Measurements from ENCODE around the gene EXT2.

EXT2 gene

DNA sequence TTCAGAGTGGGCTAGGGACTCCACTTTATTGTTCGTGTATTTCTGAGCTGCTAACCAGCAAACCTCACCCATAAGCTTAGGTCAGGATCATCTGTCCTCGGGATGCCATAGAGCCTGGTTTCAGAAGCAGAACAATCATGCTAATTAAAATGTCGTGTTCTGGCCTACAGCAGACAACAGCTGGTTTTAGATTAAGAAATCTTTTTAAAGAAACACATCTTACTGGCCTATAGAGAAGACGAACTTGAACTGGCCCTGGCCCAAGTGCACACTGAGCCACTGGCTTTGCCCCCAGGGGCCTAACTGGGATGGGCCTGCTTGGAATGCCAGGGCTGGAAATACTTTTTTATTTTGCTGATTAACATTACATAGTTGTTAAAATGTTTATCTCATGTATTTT, 151.2 kb downstream of the EXT2 start:
- H3K27me3 ChIP-seq (ENCODE audit: insufficient read depth, poor library complexity, severe bottlenecking) = no peaks in the 10 kb centered on the region
- DNase-seq (ENCODE audit: low read depth in 1 of 2, low spot score in 1 of 2) = no peak
- no peak overlapping the region for H3K4me3 ChIP-seq (replicated peaks; ENCODE audit: insufficient read depth, low read length)
- no peak overlapping the region for H3K27ac ChIP-seq (replicated peaks)
- TF ChIP-seq POLR2AphosphoS5 (IDR thresholded peaks at IDR 0.05; ENCODE audit: low read depth) = no peak

DNA sequence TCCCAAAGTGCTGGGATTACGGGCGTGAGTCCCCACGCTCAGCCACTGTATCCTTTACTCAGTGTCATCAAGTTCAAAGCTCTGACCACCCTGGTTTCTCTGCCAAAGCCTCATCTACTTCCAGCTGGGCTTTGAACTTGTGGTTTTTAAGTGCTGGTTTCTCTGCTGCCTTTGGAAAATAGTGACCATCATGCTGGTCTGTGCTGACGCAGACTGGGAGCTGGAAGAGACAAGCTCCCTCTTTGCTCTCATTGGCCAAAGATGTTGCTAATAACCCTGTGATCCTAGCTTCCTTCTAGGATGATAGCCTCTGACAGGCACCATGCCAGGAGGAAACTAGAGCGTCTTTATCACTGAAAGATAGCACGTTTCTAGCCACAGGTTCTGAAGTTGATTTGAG, 152.0 kb downstream of the EXT2 start:
- Histone ChIP-seq H3K27ac (replicated peaks) (no peak overlapping the region), H3K4me3 (replicated peaks; ENCODE audit: insufficient read depth, low read length) (no peak overlapping the region), H3K27me3 (ENCODE audit: insufficient read depth, poor library complexity, severe bottlenecking) (no peaks in the 10 kb centered on the region)
- TF ChIP-seq, protein P1, sequence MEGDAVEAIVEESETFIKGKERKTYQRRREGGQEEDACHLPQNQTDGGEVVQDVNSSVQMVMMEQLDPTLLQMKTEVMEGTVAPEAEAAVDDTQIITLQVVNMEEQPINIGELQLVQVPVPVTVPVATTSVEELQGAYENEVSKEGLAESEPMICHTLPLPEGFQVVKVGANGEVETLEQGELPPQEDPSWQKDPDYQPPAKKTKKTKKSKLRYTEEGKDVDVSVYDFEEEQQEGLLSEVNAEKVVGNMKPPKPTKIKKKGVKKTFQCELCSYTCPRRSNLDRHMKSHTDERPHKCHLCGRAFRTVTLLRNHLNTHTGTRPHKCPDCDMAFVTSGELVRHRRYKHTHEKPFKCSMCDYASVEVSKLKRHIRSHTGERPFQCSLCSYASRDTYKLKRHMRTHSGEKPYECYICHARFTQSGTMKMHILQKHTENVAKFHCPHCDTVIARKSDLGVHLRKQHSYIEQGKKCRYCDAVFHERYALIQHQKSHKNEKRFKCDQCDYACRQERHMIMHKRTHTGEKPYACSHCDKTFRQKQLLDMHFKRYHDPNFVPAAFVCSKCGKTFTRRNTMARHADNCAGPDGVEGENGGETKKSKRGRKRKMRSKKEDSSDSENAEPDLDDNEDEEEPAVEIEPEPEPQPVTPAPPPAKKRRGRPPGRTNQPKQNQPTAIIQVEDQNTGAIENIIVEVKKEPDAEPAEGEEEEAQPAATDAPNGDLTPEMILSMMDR (IDR thresholded peaks at IDR 0.05; ENCODE audit: insufficient read depth, low read length) = no peak
- no peak for TF ChIP-seq SPI1 (IDR thresholded peaks at IDR 0.05; ENCODE audit: borderline replicate concordance, low read depth)
- TF ChIP-seq POLR2AphosphoS5 (IDR thresholded peaks at IDR 0.05; ENCODE audit: low read depth) = no peak
- no peak for TF ChIP-seq GABPA (IDR thresholded peaks at IDR 0.05; ENCODE audit: low read depth)
- TF ChIP-seq, protein P2, sequence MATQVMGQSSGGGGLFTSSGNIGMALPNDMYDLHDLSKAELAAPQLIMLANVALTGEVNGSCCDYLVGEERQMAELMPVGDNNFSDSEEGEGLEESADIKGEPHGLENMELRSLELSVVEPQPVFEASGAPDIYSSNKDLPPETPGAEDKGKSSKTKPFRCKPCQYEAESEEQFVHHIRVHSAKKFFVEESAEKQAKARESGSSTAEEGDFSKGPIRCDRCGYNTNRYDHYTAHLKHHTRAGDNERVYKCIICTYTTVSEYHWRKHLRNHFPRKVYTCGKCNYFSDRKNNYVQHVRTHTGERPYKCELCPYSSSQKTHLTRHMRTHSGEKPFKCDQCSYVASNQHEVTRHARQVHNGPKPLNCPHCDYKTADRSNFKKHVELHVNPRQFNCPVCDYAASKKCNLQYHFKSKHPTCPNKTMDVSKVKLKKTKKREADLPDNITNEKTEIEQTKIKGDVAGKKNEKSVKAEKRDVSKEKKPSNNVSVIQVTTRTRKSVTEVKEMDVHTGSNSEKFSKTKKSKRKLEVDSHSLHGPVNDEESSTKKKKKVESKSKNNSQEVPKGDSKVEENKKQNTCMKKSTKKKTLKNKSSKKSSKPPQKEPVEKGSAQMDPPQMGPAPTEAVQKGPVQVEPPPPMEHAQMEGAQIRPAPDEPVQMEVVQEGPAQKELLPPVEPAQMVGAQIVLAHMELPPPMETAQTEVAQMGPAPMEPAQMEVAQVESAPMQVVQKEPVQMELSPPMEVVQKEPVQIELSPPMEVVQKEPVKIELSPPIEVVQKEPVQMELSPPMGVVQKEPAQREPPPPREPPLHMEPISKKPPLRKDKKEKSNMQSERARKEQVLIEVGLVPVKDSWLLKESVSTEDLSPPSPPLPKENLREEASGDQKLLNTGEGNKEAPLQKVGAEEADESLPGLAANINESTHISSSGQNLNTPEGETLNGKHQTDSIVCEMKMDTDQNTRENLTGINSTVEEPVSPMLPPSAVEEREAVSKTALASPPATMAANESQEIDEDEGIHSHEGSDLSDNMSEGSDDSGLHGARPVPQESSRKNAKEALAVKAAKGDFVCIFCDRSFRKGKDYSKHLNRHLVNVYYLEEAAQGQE (IDR thresholded peaks at IDR 0.05; ENCODE audit: insufficient replicate concordance, low read depth) = no peak
- no peak for DNase-seq (ENCODE audit: low read depth in 1 of 2, low spot score in 1 of 2)

DNA sequence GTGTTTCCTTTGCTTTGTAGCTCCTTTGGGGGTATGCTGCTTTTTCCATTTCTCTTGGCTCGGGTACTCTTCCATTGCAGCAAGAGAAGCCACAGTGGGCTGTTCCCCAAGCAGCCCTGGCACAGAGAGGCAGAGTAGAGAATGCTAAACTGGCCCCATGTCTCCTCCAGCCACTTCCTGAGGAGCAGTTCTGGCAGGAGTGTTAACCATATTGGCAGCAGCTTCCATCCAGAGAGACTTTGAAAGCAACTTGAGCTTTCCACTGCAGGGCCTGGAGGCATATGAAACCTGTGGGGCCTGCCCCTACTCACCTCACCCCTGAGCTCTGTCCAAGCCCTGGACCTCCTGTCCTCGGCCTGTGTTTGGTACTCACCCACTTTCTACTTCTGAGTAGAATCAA, 152.6 kb downstream of the EXT2 start:
- no peak overlapping the region for H3K27ac ChIP-seq (replicated peaks)
- H3K27me3 ChIP-seq (ENCODE audit: insufficient read depth, poor library complexity, severe bottlenecking) = no peaks in the 10 kb centered on the region
- no peak for DNase-seq (ENCODE audit: low read depth in 1 of 2, low spot score in 1 of 2)
- no peak overlapping the region for H3K4me3 ChIP-seq (replicated peaks; ENCODE audit: insufficient read depth, low read length)
- TF ChIP-seq GABPA (IDR thresholded peaks at IDR 0.05; ENCODE audit: low read depth) = no peak
- no peak for TF ChIP-seq POLR2AphosphoS5 (IDR thresholded peaks at IDR 0.05; ENCODE audit: low read depth)
- TF ChIP-seq SPI1 (IDR thresholded peaks at IDR 0.05; ENCODE audit: borderline replicate concordance, low read depth) = no peak

DNA sequence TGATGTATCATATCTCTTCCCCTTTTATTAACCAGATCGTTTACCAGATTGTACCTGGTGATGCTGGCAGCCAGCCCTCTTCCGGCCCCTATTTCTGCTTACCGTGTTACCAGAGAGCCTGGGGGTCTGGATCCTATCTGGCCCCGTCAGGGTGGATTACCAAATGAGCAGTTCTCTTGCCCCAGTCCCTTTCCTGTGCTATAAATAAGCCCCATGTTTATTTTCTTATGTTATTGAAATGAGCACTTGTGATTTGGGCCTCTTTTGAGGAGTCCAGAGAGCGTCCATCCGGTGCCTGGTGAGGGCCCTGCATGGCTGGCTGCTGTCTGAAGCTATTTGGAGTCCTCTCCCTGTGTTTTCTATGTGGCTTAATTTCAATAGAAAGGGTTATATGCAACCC, 154.9 kb downstream of the EXT2 start:
- H3K4me3 ChIP-seq (replicated peaks; ENCODE audit: insufficient read depth, low read length) = no peak overlapping the region
- H3K27ac ChIP-seq (replicated peaks) = no peak overlapping the region
- no peaks in the 10 kb centered on the region for H3K27me3 ChIP-seq (ENCODE audit: insufficient read depth, poor library complexity, severe bottlenecking)
- TF ChIP-seq POLR2AphosphoS5 (IDR thresholded peaks at IDR 0.05; ENCODE audit: low read depth) (no peak), SPI1 (IDR thresholded peaks at IDR 0.05; ENCODE audit: borderline replicate concordance, low read depth) (no peak), GABPA (IDR thresholded peaks at IDR 0.05; ENCODE audit: low read depth) (no peak)
- TF ChIP-seq, protein P1 (IDR thresholded peaks at IDR 0.05; ENCODE audit: insufficient read depth, low read length) = no peak
- TF ChIP-seq, protein P2 (IDR thresholded peaks at IDR 0.05; ENCODE audit: insufficient replicate concordance, low read depth) = no peak
- DNase-seq (ENCODE audit: low read depth in 1 of 2, low spot score in 1 of 2) = no peak

DNA sequence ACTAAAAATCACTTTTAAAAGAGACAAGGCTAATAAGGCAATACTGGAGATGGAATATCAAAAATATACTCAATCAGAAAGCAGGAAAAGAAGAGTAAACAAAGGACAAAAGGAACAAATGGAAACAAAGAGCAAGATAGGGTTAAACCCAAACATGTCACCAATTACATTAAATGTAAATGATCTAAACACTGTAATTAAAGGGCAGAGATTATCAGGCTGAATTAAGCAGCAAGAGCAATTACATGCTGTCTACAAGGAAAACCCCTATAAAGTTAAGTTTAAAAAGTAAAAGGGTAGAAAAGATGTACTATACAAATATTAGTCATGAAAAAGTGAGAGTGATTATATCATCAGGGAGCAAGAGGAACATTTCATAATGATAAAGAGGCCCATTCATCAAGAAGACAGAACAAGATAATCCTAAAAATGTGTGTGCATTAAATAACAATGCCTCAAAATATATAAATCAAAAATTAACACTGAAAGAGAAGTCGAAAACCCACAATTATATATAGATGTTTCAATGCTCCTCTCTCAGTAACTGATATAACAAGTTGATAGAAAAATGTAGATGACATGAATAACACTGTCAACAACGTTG, 157.6 kb downstream of the EXT2 start:
- no peaks in the 10 kb centered on the region for H3K27me3 ChIP-seq (ENCODE audit: insufficient read depth, poor library complexity, severe bottlenecking)
- H3K27ac ChIP-seq (replicated peaks) = no peak overlapping the region
- no peak for DNase-seq (ENCODE audit: low read depth in 1 of 2, low spot score in 1 of 2)
- TF ChIP-seq SPI1 (IDR thresholded peaks at IDR 0.05; ENCODE audit: borderline replicate concordance, low read depth) (no peak), POLR2AphosphoS5 (IDR thresholded peaks at IDR 0.05; ENCODE audit: low read depth) (no peak), GABPA (IDR thresholded peaks at IDR 0.05; ENCODE audit: low read depth) (no peak)
- TF ChIP-seq, protein P2 (IDR thresholded peaks at IDR 0.05; ENCODE audit: insufficient replicate concordance, low read depth) = no peak
- TF ChIP-seq, protein P1 (IDR thresholded peaks at IDR 0.05; ENCODE audit: insufficient read depth, low read length) = no peak
- no peak overlapping the region for H3K4me3 ChIP-seq (replicated peaks; ENCODE audit: insufficient read depth, low read length)

All from HL-60 (cell line).